Fibroblast of skin of left quadriceps (primary cell): ENCODE measurements around the gene ZHX3.
"Not testable (repeated sequence)": the region's sequence is repeated elsewhere in the genome, so short reads cannot be mapped to it uniquely, and the experiment has no call there.

Experiments
- DNase-seq, 2 experiments: peaks; one replicate each; pipeline ENCODE4 v3.0.0-alpha.2; 2013; ENCODE audit warnings: low read depth in 2 of 2

ZHX3 gene

DNA sequence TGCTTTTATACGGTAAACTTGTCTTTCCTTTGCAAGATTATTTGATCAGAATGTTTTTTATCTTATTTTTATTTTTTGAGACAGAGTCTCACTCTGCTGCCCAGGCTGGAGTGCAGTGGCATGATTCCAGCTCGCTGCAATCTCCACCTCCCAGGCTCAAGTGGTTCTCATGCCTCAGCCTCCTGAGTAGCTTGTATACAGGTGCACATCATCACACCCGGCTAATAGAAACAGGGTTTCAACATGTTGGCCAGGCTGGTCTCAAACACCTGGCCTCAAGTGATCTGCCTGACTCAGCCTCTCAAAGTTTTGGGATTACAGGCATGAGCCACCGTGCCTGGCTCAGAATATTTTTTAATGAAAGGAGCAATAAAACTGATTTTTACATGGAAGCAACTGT is 14.2 kb upstream of the ZHX3 start:
- no peak for DNase-seq

GRCh38 chr20:41330941-41331340 is 13.4 kb upstream of the ZHX3 start:
- no peak for DNase-seq

GRCh38 chr20:41330343-41330720 is 12.8 kb upstream of the ZHX3 start:
- peak in 1 of 2 experiments; percentile 34 for DNase-seq

DNA sequence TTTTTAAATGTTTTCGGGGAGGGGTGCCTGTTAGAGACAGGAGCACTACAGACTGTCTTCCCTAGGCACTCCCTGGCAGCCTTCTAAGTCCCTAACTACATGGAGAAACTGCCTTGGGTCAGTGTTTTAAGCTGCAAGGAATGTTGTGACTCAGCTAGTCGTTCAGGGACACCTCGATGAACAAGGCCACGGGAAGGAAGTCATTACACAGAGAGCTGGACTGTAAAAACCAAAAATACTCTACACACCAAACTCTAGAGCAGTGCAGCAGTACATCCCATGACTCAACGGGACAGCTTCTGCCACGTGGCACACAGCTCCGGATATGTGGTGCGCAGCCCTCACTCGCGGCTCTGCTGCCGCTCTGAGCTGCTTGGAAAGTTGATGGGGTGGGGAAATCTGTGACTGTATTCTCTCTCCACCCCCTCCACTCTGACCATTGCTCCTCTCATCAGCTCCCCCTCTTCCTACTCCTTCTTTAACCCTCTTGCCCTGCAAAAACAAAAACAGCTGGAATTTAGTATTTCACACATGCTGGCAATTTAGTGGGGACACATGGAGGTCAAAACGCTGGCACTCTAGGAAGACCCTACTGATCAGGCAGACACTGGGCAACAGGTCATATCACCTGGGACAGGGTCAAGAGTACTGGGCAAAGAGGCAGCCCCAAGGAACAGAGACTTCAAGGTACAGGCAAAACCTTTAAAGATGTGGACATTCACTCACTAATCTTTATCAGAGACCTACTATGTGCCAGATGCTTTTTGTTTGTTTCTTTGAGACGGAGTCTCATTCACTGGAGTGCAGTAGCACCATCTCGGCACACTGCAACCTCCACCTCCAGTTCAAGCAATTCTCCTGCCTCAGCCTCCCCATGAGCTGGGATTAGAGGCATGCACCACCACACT is 12.2 kb upstream of the ZHX3 start:
- peak; percentile 95 to 96 for DNase-seq

- DNase-seq, result no peak
Measured at GRCh38 chr20:41327178-41327577, 9.6 kb upstream of the ZHX3 start.

DNA sequence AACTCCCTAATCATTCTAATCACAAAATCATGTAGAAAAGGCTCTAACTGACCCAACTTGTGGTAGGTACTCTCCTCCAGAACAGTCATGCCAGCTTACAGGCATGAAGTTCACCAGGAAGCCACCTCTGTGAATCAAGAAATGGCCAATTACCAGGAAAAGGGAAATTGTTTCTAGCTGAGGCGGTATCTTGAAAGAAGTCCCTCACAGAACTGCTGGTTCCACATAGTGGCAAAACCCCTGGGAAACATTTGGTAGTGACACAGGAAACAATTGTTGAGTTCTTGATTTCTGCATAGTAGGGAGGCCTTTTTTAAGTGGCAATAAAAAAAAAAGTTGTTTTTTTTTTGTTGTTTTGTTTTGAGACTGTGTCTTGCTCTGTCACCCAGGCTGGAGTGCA is 3.4 kb upstream of the ZHX3 start:
- no peak for DNase-seq

GRCh38 chr20:41320441-41320840 is 2.9 kb upstream of the ZHX3 start:
- DNase-seq, result no peak

DNA sequence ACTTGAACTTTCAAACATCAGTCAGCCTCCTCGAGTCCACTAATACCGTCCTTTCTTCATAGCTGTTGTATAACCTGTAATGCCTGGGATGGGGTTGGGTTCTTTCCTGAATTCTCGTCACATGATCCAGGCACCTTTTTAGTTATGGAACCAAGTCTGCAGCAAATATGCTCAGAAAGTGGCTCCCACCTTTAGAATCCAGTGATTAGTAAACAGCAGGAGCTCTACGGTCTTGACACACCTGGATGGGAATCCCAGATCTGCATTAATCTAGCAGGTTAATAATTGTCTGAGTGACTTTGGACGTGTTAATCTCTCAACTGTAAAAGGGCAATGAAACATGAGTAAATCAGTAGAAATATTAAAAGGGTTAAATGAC is 729 bp upstream of the ZHX3 start:
- no peak for DNase-seq

GRCh38 chr20:41316602-41317545 is 657 bp downstream of the ZHX3 start:
- peak; percentile 76 to 77 for DNase-seq

DNA sequence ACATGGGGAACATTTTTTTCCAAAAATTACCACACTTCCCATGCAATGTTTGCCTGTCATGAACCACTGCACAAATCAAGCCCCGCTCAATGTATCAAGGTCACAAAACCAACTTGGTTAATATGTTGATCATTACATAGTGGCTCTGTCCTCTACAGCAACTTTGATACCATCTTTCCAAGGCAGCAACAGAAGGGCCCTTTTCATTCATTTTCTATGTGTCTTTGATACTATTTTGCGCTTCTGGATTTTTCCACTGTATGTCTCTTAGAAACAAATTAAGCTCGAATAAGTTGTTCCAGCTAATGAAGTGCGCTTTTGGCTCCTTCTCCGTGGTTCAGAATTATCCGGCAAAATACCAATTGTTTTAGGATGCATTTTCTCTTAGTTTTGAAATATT is 1.5 kb downstream of the ZHX3 start:
- DNase-seq, result no peak

DNA sequence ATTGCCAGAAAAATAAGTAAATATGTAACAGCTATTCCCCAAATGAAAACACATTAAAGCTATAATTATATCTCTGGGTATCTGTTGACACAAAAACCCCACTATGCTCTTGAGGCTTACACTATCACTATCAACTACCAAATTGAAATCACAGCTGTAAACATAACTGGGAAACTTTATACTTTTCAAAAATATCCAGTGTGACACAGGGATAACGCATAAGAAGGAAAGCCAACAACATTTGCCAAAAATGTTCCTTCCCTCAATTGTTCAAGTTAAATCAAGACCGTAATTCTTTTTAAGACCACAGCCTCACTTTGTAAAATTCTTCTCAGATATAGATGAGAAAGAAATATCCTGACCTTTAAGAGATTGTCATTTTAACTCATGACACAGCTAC is 3.1 kb downstream of the ZHX3 start:
- no peak for DNase-seq

DNA sequence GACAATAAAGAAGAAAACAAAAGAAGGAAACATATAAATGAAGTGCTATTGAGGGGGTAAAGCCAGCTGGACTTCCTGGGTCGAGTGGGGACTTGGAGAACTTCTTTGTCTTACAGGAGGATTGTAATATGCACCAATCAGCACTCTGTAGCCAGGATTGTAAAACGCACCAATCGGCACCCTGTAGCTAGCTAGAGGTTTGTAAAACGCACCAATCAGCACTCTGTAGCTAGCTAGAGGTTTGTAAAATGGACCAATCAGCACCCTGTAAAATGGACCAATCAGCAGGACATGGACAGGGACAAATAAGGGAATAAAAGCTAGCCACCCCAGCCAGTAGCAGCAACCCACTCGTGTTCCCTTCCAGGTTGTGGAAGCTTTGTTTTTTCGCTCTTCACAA is 5.5 kb downstream of the ZHX3 start:
- not testable (repeated sequence) for DNase-seq

GRCh38 chr20:41309817-41310216 is 7.7 kb downstream of the ZHX3 start:
- DNase-seq, result no peak

- DNase-seq, result no peak
Measured at GRCh38 chr20:41308726-41309413, 8.7 kb downstream of the ZHX3 start.

DNA sequence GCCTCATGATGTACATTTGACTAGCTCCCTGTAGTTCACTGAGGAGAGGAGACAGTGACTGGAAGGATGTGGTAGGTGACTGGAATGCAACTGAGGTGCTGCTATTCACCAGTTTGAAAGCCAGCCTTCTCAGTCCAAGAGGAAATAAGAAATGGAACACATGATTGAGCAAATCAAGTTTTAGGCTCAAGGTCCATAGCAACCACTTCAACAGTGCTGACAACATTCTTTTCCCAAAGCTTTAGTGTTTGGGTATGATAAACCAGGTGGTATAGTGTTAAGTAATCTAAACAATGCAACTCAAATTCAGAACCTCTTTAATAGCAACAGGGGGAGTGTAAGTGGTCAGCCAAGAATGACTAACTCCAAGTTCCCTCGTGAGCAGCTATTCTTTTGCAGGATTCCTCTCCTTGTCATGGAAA is 9.2 kb downstream of the ZHX3 start:
- no peak for DNase-seq

GRCh38 chr20:41307021-41307420 is 10.5 kb downstream of the ZHX3 start:
- no peak for DNase-seq

DNA sequence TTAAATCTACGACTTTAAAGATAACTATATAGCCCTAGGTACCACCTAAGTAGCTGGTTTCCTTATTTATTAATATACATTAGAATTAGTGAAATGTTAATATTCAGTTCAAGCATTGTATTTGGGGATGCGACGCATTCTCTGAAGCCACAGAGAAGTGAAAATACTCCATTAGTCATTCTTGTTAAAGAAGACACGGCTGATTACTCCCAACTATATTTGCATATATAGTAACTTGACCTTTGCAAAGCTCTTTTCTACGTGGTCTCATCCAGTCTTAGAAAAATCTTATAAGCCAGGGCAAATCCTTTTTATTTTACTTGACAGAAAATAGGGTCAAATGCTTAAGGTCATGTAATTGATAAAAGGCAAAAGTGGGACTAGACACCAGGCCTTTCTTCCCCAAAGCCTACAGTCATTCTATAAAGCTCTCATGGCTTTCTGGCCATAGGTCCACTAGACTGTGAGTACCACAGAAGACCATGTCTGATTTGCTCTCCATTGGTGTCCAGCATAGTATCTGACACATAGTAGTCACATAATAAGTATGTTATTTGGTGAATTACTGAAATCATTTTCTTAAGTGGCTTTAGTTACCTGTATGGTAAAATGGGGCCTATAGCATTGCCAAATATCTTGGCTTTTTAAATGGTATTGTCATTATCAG is 11.3 kb downstream of the ZHX3 start:
- no peak for DNase-seq

GRCh38 chr20:41304424-41305079 is 13.0 kb downstream of the ZHX3 start:
- no peak for DNase-seq

GRCh38 chr20:41304002-41304401 is 13.5 kb downstream of the ZHX3 start:
- DNase-seq, result no peak

DNA sequence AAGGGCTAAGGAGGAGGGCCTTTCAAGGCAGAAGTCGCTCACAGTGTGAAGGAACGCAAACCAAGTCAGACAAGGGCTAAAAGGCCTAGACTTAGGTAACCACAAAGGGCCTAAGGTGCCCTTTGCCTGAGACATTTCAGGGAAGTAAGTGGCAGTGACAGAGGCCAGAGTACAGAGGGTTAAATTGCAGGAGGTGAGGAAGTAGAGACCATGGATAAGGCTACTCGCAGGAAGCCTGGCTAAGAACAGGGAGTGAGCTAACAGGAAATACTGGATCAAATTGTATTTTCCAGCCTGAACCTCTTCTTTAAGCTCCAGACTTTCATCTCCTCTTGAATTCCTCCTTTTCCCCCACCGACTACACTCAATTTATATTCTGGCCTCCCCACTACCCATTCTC is 16.6 kb downstream of the ZHX3 start:
- no peak for DNase-seq

DNA sequence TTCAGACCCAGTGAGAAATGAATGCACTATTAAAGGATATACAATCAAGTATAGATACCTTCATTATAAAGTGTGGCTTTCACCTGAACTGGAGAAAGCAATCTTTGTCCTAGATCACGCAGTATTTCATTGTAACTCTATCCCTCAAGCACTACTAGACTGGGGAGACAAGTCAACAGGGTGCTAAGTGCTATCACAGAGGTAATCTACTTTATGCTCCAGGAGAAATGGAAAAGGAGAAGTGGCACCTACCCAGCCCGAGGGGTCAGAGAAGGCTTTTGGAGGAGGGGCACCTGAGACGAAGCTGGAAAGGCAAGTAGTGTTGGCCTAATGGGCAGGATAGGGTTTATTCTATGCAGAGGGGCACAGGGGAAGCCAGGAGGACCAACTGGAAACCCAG is 17.1 kb downstream of the ZHX3 start:
- DNase-seq, result no peak
